GM19324 (cell line): ENCODE data around the gene DGUOK.

ENCODE experiments used
- ATAC-seq: cut with Tn5 transposase; IDR thresholded peaks from one replicate; pipeline ENCODE4 v1.9.1; 2021; ENCODE audit warnings: mild to moderate bottlenecking, moderate library complexity; ENCODE audit not compliant: unreplicated experiment, low FRiP score

Gene DGUOK

GRCh38 chr2:73976803-73977202 is 50.1 kb downstream of the DGUOK start:
- no peak for ATAC-seq

GRCh38 chr2:73977466-73977865 is 50.8 kb downstream of the DGUOK start:
- ATAC-seq, result no peak

GRCh38 chr2:73979021-73979420 is 52.3 kb downstream of the DGUOK start:
- no peak for ATAC-seq

GRCh38 chr2:73979686-73980085 is 53.0 kb downstream of the DGUOK start:
- ATAC-seq, result no peak

- ATAC-seq, result no peak
These were observed 53.9 kb downstream of the DGUOK start for GRCh38 chr2:73980566-73980965.

- ATAC-seq, result no peak
These were observed 54.7 kb downstream of the DGUOK start for GRCh38 chr2:73981081-73982001.

GRCh38 chr2:73982140-73982617 is 55.5 kb downstream of the DGUOK start:
- ATAC-seq, result no peak

- no peak for ATAC-seq
These were observed 56.9 kb downstream of the DGUOK start for GRCh38 chr2:73983322-73984202.

- ATAC-seq, result peak; percentile 52
These were observed 57.7 kb downstream of the DGUOK start, which contains the start of gene TET3 for GRCh38 chr2:73984203-73984921. TSS of gene TET3 (plus strand) at chr2:73984910. CDS start at chr2:73986404, 1,494 bp downstream.

- ATAC-seq, result peak; percentile 19
These were observed 58.2 kb downstream of the DGUOK start for GRCh38 chr2:73984922-73985307.

GRCh38 chr2:73985308-73986084 is 58.8 kb downstream of the DGUOK start:
- peak; percentile 24 for ATAC-seq

- ATAC-seq, result no peak
These were observed 59.5 kb downstream of the DGUOK start for GRCh38 chr2:73986085-73986681.

GRCh38 chr2:73987109-73987947 is 60.6 kb downstream of the DGUOK start:
- ATAC-seq, result no peak

GRCh38 chr2:73987948-73988700 is 61.4 kb downstream of the DGUOK start:
- no peak for ATAC-seq

- no peak for ATAC-seq
These were observed 63.3 kb downstream of the DGUOK start for GRCh38 chr2:73989972-73990371.

GRCh38 chr2:73990531-73990930 is 63.9 kb downstream of the DGUOK start:
- no peak for ATAC-seq

- no peak for ATAC-seq
These were observed 65.4 kb downstream of the DGUOK start for GRCh38 chr2:73992036-73992435.

GRCh38 chr2:73993376-73993775 is 66.7 kb downstream of the DGUOK start:
- no peak for ATAC-seq
